A673 (cell line): ENCODE measurements around the gene BCL6. TPM values are rescaled to one million over a fixed set of nuclear protein-coding genes. Genes with fewer than 3 reads are reported as not detected.

Experiments
- BruUV-seq: library from RNA; stranded (reverse); fragments of 400-500 nt; replicated peaks from 2 replicates; lab custom pipeline; 2021; lab: Mats Ljungman, UMichigan
- CTCF ChIA-PET: fragments of 300-600 bp; sonication (Branson Sonifier 250); formaldehyde crosslinking; loops from one replicate; lab custom pipeline; 2022; ENCODE audit warnings: antibody characterized with exemption; lab: Charles Lee
- POLR2A ChIA-PET: fragments of 300-600 bp; sonication (Branson Sonifier 250); formaldehyde crosslinking; loops from one replicate; lab custom pipeline; 2022; ENCODE audit warnings: antibody characterized with exemption; ENCODE audit not compliant: low non-redundant PET; lab: Charles Lee
- DNase-seq: peaks from one replicate; pipeline ENCODE4 v3.0.0-alpha.2; 2015; ENCODE audit warnings: low spot score
- H3K27ac ChIP-seq: fragments of 200-600 bp; sonication (generic); 2 replicates; pipeline ENCODE4 v1.5.1; 2016; ENCODE audit warnings: mixed run types, low read depth, mild to moderate bottlenecking, mixed read lengths, antibody characterized with exemption, low read length; ENCODE audit not compliant: poor library complexity, severe bottlenecking
- H3K27me3 ChIP-seq: fragments of 200-600 bp; sonication (generic); replicated peaks from 2 replicates; pipeline ENCODE4 v1.6.1; 2017; ENCODE audit warnings: mixed run types, low read depth, mild to moderate bottlenecking, mixed read lengths, antibody characterized with exemption, low read length; ENCODE audit not compliant: insufficient read depth, poor library complexity
- H3K36me3 ChIP-seq: fragments of 200-600 bp; sonication (generic); 2 replicates; pipeline ENCODE4 v1.6.1; 2016; ENCODE audit warnings: mixed run types, mild to moderate bottlenecking, mixed read lengths, antibody characterized with exemption, low read length; ENCODE audit not compliant: insufficient read depth, poor library complexity, severe bottlenecking
- H3K4me1 ChIP-seq: fragments of 200-600 bp; sonication (generic); 2 replicates; pipeline ENCODE4 v1.6.1; 2017; ENCODE audit warnings: mixed run types, mild to moderate bottlenecking, mixed read lengths, antibody characterized with exemption, low read length; ENCODE audit not compliant: insufficient read depth, poor library complexity, severe bottlenecking
- H3K4me3 ChIP-seq: fragments of 200-600 bp; sonication (generic); 2 replicates; pipeline ENCODE4 v1.5.1; 2016; ENCODE audit warnings: low read depth, mixed run types, mild to moderate bottlenecking, mixed read lengths, low read length; ENCODE audit not compliant: poor library complexity, severe bottlenecking
- H3K9me3 ChIP-seq: fragments of 200-600 bp; sonication (generic); 2 replicates; pipeline ENCODE4 v1.6.1; 2016; ENCODE audit warnings: mixed run types, low read depth, mild to moderate bottlenecking, mixed read lengths, antibody characterized with exemption, low read length; ENCODE audit not compliant: poor library complexity, severe bottlenecking
- EZH2 ChIP-seq: fragments of 200-600 bp; sonication (generic); IDR thresholded peaks from 2 replicates; pipeline ENCODE4 v1.6.1; 2017; ENCODE audit warnings: borderline replicate concordance, low read depth, mild to moderate bottlenecking, mixed read lengths, antibody characterized with exemption, low read length; ENCODE audit not compliant: poor library complexity, severe bottlenecking
- intact Hi-C: fragments of 100-400 bp; cut with micrococcal nuclease; formaldehyde crosslinking; loops from one replicate; pipeline ENCODE4 v1.10.0; 2022; ENCODE audit not compliant: unreplicated experiment
- total RNA-seq: library from RNA; stranded (reverse); gene quantifications from 2 replicates; pipeline ENCODE4 v1.2.3, GENCODE V29; 2021
- TF ChIP-seq, protein P1 (sequence below): fragments of 300-800, 200-600 bp; sonication (generic); conservative IDR thresholded peaks from 2 replicates; pipeline ENCODE4 v1.5.1; 2017; ENCODE audit warnings: low read depth, mild to moderate bottlenecking, antibody characterized with exemption, low read length, moderate library complexity, mixed read lengths

BCL6 gene
- total RNA-seq, 1 experiment from 2014 or later: 30.3 TPM

GRCh38 chr3:187770224-187770623 lies 25.0 kb upstream of the BCL6 start:
- Histone ChIP-seq H3K36me3 (no peaks in the 10 kb centered on the region), H3K27me3 (no peaks in the 10 kb centered on the region), H3K27ac (no peak overlapping the region), H3K4me3 (no peak overlapping the region), H3K9me3 (no peaks in the 10 kb centered on the region), H3K4me1 (no peaks in the 10 kb centered on the region)
- BruUV-seq: no TSS peak
- no peak for DNase-seq
- ChIA-PET POLR2A (no interaction called here), CTCF (no interaction called here)
- TF ChIP-seq, protein P1, sequence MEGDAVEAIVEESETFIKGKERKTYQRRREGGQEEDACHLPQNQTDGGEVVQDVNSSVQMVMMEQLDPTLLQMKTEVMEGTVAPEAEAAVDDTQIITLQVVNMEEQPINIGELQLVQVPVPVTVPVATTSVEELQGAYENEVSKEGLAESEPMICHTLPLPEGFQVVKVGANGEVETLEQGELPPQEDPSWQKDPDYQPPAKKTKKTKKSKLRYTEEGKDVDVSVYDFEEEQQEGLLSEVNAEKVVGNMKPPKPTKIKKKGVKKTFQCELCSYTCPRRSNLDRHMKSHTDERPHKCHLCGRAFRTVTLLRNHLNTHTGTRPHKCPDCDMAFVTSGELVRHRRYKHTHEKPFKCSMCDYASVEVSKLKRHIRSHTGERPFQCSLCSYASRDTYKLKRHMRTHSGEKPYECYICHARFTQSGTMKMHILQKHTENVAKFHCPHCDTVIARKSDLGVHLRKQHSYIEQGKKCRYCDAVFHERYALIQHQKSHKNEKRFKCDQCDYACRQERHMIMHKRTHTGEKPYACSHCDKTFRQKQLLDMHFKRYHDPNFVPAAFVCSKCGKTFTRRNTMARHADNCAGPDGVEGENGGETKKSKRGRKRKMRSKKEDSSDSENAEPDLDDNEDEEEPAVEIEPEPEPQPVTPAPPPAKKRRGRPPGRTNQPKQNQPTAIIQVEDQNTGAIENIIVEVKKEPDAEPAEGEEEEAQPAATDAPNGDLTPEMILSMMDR: no peak
- TF ChIP-seq EZH2: no peak
- intact Hi-C loops: no loop called here

DNA sequence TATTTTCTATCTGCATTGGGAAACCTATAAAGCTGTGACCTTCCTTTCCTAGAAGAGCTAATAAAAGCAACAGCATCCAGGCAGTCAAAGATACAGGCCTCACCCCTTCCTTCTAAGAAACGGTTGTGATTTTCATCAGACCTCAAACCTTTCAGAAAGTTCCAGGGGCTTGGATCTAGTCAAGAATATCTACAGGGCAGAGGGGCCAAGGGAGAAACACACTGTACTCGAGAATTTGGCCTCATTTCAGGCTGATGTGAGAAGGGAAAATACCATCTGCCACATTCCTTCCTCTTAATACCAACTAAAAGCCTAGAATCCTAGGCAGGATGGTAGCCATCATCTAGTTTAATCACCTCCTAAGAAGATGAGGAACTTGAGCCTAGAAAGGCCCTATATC lies 24.5 kb upstream of the BCL6 start:
- intact Hi-C loops: no loop called here
- no peak overlapping the region for H3K4me3 ChIP-seq
- H3K27me3 ChIP-seq: no peaks in the 10 kb centered on the region
- BruUV-seq: no TSS peak
- ChIA-PET CTCF (no interaction called here), POLR2A (no interaction called here)
- TF ChIP-seq EZH2: no peak
- TF ChIP-seq, protein P1: no peak
- DNase-seq: no peak
- no peaks in the 10 kb centered on the region for H3K36me3 ChIP-seq
- H3K9me3 ChIP-seq: no peaks in the 10 kb centered on the region
- no peak overlapping the region for H3K27ac ChIP-seq
- no peaks in the 10 kb centered on the region for H3K4me1 ChIP-seq

GRCh38 chr3:187767266-187768012 lies 22.2 kb upstream of the BCL6 start:
- Histone ChIP-seq H3K9me3 (no peaks in the 10 kb centered on the region), H3K4me1 (no peaks in the 10 kb centered on the region), H3K27me3 (no peaks in the 10 kb centered on the region), H3K27ac (no peak overlapping the region), H3K36me3 (no peaks in the 10 kb centered on the region), H3K4me3 (no peak overlapping the region)
- ChIA-PET CTCF (no interaction called here), POLR2A (interaction anchor here (0.5 kb wide), 1 partner anchor 113 kb away, joined by 4 read pairs; no protein-coding TSS in a partner anchor)
- no TSS peak for BruUV-seq
- intact Hi-C loops: no loop called here
- no peak for DNase-seq
- TF ChIP-seq, protein P1: no peak
- TF ChIP-seq EZH2: no peak
